HG03521 (cell line): ENCODE results near the gene TREML2.

Source experiments
- ATAC-seq: cut with Tn5 transposase; IDR thresholded peaks from one replicate; pipeline ENCODE4 v1.9.1; 2021; ENCODE audit warnings: mild to moderate bottlenecking, moderate library complexity; ENCODE audit not compliant: unreplicated experiment

TREML2 gene

DNA sequence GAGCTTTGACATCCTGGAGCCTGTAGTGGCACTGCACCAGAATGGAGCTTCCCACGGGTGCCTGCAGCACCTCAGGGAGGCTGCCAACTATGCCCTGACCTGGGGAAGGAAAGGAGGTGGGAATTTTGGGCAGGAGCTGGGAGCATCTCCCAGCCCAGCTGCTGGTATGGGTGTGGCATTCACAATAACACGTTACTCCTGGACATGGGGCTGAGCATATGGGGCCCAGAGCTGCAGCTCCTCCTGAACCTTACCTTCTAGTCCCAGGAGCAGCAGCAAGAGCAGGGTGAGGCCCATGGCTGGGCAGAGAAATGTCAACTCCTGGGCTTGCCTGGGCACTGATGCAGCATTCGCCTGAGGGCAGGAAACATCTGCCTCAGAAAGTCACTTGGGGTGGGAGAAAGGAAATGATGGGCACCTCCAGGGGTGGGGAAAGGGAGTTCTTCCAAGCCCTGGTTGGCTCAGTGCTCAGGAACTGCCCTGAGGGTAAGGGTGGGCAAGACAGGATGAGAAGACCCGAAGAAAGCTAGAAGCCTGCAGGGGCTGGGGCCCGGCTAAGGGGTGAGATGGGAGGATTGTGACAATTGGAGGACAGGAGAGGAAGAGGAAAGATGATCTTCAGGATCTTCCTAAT is 46.8 kb downstream of the TREML2 start, which contains the start of gene TREML1:
Gene TREML1 (minus strand): TSS at position 356 of the 634 bp plus-strand sequence. CDS start 59 bp downstream, at position 297.
- ATAC-seq = no peak

DNA sequence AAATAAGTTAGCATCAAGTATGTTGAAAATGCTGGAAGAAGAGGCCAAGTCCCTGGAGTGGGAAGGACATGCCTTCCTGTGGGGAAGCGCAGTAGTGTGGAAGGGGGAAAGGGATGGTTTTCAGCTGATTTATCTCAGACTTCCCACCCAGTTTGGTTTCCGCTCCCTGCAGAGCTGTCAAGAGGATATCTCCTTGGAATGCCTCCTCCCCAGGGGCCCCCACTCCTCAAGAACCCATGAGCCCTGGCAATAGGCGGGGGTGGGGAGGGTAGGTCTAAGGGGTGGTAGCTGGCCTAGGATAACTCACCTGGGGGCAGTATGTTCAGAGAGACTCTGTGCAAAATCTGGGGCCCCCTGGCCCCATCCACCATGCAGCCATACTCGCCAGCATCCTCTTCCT is 47.5 kb downstream of the TREML2 start:
- no peak for ATAC-seq

DNA sequence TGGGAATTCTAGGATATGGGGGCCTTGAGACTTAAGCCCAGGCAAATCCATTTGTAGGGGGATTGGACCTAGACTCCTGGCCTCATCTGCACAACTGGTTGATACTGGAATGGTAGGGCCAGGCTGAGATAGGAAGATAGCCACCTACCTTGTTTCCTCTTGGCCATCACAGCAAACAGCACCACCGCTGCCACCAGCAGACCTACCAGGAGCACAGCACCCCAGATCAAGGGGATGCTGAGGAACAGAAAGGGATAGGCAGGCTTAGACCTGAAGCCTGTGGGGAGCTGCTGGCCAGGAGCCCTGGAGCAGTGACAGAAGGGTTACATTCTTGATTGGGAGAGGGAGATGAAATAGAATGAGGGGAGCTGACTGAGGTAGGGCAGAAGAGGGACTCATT is 50.3 kb downstream of the TREML2 start:
- no peak for ATAC-seq

DNA sequence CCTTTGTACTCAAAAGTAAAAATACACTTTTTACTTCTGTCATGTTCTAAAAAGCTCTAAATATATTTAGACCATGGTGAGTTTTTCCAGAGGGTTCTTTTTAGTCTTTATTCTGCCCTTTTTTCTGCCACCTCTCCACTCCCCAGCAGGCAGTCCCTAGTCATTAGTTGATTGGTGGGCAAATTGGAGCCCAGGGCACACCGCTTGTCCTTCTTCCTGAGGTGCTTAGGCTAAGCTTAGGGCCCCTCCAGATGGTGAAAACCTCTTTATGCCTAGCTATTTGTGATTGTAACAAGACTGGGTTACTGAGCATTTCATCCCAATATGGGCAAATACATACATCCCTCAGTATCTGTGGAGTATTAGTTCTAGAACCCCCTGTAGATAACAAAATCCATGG is 53.0 kb downstream of the TREML2 start:
- ATAC-seq = no peak
